ENCODE measurements around the gene ARMC6. TPM values are rescaled to one million over a fixed set of nuclear protein-coding genes. Genes with fewer than 3 reads are reported as not detected.
A peak's percentile ranks its signal among the peaks of the same experiment; 100 is the strongest.

Gene ARMC6
- total and polyA plus RNA-seq, 4 donors = 23.5 to 33.3 (median 32.2) TPM

DNA sequence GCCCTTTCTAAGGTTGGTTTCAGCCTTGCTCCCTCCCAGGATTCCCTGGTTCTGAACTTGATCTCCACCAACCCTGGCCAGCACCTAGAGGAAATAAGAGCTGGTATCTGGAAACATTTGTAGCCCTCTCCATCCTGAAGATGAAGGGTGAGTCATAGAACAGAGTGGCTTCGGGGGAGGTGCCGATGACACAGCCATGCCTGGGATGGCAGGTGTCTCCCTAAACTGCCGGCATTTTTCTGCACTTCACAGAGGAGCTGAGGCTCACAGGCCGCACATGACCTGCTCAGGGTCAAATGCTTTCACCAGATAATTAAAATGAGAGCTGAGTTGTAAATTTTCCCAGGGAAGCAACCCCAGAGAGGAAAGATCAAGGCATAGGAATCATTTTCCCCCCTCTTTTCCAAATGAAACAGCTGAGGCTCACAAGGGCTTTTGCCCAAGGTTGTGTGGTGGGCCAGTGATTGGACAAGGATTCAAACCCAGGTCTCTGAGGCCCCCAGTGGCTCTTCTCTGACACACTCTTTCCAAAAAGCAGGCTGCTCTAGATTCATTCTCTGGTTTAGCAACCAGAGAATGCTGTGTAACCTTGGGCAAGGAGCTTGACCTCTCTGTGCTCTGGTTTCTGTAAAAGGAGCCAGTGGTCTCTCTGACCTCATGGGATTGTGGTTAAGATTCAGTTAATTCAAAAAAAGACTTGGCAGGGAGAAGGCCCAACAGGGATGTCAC, 29.2 kb downstream of the ARMC6 start:
- Histone ChIP-seq H3K27me3 (ENCODE audit: control insufficient read depth in 3 of 3, insufficient read depth in 3 of 3, low read length in 2 of 3) (no peaks in the 10 kb centered on the region), H3K9ac (ENCODE audit: insufficient read depth in 1 of 2, low read length in 2 of 2) (no peak overlapping the region), H3K27ac (ENCODE audit: low read depth in 1 of 2, low read length in 1 of 2) (peak overlapping the region; percentile 87 to 88), H3K4me1 (ENCODE audit: control insufficient read depth in 5 of 5, insufficient read depth in 5 of 5, low read length in 5 of 5) (peaks cover 2 to 15% (median 9%) of the 10 kb centered on the region in 5 donors), H3K4me3 (peak overlapping the region; percentile 56), H3K9me3 (ENCODE audit: control insufficient read depth in 4 of 4, insufficient read depth in 3 of 4, low read length in 3 of 4) (no peaks in the 10 kb centered on the region), H3K36me3 (ENCODE audit: control insufficient read depth in 4 of 4, insufficient read depth in 4 of 4, low read length in 4 of 4) (peaks cover 0 to 12% (median 9%) of the 10 kb centered on the region in 4 donors)
- WGBS, 2 donors = 77 to 95% methylated on average over 4 of the region's 4 CpGs
- DNase-seq (no peak), ATAC-seq (ENCODE audit: insufficient read depth, low FRiP score) (no peak)
- no peak for TF ChIP-seq CTCF (IDR thresholded peaks at IDR 0.05; ENCODE audit: control extremely low read depth, extremely low read depth)

DNA sequence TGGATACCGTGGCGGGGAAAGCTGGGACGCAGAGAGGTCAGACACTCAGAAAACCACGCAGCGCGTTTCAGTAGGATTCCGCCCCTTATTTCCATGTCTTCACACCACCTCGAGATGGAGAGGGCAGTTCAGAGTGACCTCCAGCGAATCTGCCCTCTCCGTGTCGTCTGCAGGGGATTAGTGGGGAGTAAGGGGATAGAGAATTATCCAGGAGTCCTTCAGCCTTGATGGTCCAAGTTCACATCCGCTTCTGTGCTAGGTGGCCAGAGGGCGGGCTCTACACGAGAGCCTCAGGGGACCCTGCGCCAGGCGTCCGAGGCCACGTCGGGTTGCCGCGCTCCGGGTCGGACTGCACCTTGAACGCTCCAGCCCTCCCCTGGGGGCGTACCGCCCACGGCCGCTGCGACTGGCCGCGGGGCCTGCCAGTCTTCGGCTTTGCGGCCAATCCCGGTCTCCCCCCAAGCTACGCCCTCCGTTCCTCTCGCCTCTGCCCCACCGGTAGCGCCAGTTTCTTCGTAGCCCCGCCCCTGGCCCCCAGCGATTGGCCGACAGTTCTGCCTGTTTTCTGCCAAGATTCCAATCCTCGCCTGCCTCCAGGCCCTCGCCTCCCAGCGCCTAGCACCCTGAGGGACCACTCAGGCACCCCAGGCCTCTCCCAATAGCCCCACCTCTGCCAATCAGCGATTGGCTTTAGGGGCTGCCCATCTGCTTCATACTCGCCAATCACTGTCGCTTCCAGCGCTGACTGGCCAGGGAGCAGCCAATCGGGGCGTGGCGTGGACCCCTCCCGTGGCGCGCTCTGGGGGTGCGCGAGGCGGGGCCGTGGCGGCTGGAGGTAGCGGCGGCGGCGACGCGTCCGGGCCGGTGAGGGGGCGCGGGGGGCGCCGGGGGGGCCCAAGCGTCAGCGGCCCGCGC, 30.0 kb downstream of the ARMC6 start, which contains the start of gene SLC25A42:
Gene SLC25A42, plus strand, starts transcription at position 812 of the 915 bp plus-strand sequence. CDS start 32,131 bp downstream, outside the sequence.
- peak within 1 kb of the TSS; percentile 55 to 70 for H3K9ac ChIP-seq (ENCODE audit: insufficient read depth in 1 of 2, low read length in 2 of 2)
- TF ChIP-seq CTCF (IDR thresholded peaks at IDR 0.05; ENCODE audit: control extremely low read depth, extremely low read depth) = no peak

GRCh38 chr19:19064098-19064722, 30.8 kb downstream of the ARMC6 start:
- H3K4me3 ChIP-seq = peak overlapping the region; percentile 58
- 1 to 3% methylated on average over 23 to 29 of the region's 29 CpGs for WGBS, 2 donors
- no peaks in the 10 kb centered on the region for H3K9me3 ChIP-seq (ENCODE audit: control insufficient read depth in 4 of 4, insufficient read depth in 3 of 4, low read length in 3 of 4)
- no peaks in the 10 kb centered on the region for H3K27me3 ChIP-seq (ENCODE audit: control insufficient read depth in 3 of 3, insufficient read depth in 3 of 3, low read length in 2 of 3)
- peak overlapping the region; percentile 46 to 79 for H3K27ac ChIP-seq (ENCODE audit: low read depth in 1 of 2, low read length in 1 of 2)
- TF ChIP-seq CTCF (IDR thresholded peaks at IDR 0.05; ENCODE audit: control extremely low read depth, extremely low read depth) = no peak
- H3K4me1 ChIP-seq (ENCODE audit: control insufficient read depth in 5 of 5, insufficient read depth in 5 of 5, low read length in 5 of 5) = peaks cover 2 to 18% (median 12%) of the 10 kb centered on the region in 5 donors
- ATAC-seq (ENCODE audit: insufficient read depth, low FRiP score) (no peak), DNase-seq (no peak)
- peak overlapping the region; percentile 55 to 65 for H3K9ac ChIP-seq (ENCODE audit: insufficient read depth in 1 of 2, low read length in 2 of 2)
- peaks cover 0 to 6% (median 4%) of the 10 kb centered on the region in 4 donors for H3K36me3 ChIP-seq (ENCODE audit: control insufficient read depth in 4 of 4, insufficient read depth in 4 of 4, low read length in 4 of 4)

More for the DNA sequence above, 30.0 kb downstream of the ARMC6 start, which contains the start of gene SLC25A42:
- peaks cover 2 to 15% (median 10%) of the 10 kb centered on the region in 5 donors for H3K4me1 ChIP-seq (ENCODE audit: control insufficient read depth in 5 of 5, insufficient read depth in 5 of 5, low read length in 5 of 5)
- peak within 1 kb of the TSS; percentile 87 to 88 for H3K27ac ChIP-seq (ENCODE audit: low read depth in 1 of 2, low read length in 1 of 2)
- no peaks in the 10 kb centered on the region for H3K9me3 ChIP-seq (ENCODE audit: control insufficient read depth in 4 of 4, insufficient read depth in 3 of 4, low read length in 3 of 4)
- H3K4me3 ChIP-seq = peak within 1 kb of the TSS; percentile 58
- DNase-seq (peak; percentile 100), ATAC-seq (ENCODE audit: insufficient read depth, low FRiP score) (peak; percentile 94)
- no peaks in the 10 kb centered on the region for H3K27me3 ChIP-seq (ENCODE audit: control insufficient read depth in 3 of 3, insufficient read depth in 3 of 3, low read length in 2 of 3)
- peaks cover 0 to 8% (median 6%) of the 10 kb centered on the region in 4 donors for H3K36me3 ChIP-seq (ENCODE audit: control insufficient read depth in 4 of 4, insufficient read depth in 4 of 4, low read length in 4 of 4)
- WGBS, 2 donors = 4% methylated on average over 76 to 77 of the region's 77 CpGs

All from lung (tissue), 12 donors.